ENCODE results near the gene TIMP4. TPM values are rescaled to one million over a fixed set of nuclear protein-coding genes. Genes with fewer than 3 reads are reported as not detected.
A peak's percentile ranks its signal among the peaks of the same experiment; 100 is the strongest.

TIMP4 gene
- total and polyA plus RNA-seq, 5 donors = 13.7 to 33.7 (median 18.6) TPM

DNA sequence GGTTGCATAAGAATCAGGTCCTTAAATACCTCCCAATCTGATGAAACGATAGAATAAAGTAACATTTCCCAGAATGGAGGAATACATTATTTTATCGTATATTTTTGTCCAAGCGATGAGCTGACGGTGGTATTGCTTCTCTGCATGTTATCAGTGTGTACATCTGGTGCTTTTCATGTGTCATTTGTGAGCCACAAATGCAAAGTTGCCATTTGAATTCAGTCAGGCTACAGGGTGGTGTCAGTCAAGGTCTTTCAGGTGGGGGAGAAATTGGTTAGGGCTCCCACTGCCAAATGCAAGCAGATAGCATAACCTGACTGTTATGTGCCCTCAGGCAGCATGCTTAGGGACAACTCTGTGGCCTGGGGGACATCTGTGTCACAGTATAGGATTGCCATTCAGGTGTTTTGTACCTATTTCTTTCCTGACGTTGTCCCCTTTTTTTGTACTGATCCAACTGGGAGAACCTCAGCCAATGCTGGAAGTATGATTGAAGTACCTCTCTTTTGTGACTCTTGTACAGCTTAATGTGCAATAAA lies 26.5 kb upstream of the TIMP4 start:
- Histone ChIP-seq H3K4me1 (ENCODE audit: control insufficient read depth, insufficient read depth, low read length) (peaks cover 8% of the 10 kb centered on the region), H3K9me3 (ENCODE audit: control insufficient read depth, low read length) (no peaks in the 10 kb centered on the region), H3K27ac (ENCODE audit: low read length) (no peak overlapping the region), H3K27me3 (ENCODE audit: control insufficient read depth, insufficient read depth) (no peaks in the 10 kb centered on the region), H3K4me3 (ENCODE audit: low read length) (no peak overlapping the region)
- intact Hi-C loops (cut with DNase I) = no loop called here
- ATAC-seq (no peak), DNase-seq (no peak)
- WGBS = 90% methylated on average over 5 of the region's 5 CpGs

DNA sequence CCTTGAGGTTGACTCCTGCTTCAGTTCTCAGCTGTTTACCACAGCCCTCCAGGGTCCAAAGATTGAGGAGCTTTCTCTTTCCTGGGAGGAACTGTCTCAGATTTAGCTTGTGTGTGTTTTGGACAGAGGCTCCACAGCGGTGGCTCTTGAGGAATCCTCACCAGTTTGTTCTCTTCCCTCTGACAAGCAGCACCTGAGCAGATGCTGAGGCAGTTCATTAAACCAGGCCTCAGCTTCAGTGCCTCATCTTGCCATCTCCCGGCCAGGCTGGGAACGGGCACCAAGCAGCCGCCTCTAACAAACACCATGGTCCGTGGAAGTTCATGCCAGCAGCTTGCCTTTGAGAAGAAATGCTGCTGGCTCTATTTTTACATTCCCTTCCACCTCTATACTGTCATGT lies 25.8 kb upstream of the TIMP4 start:
- no peak overlapping the region for H3K4me3 ChIP-seq (ENCODE audit: low read length)
- ATAC-seq = no peak
- no peaks in the 10 kb centered on the region for H3K9me3 ChIP-seq (ENCODE audit: control insufficient read depth, low read length)
- no peaks in the 10 kb centered on the region for H3K27me3 ChIP-seq (ENCODE audit: control insufficient read depth, insufficient read depth)
- intact Hi-C loops (cut with DNase I) = no loop called here
- 94% methylated on average over 5 of the region's 5 CpGs for WGBS
- peaks cover 11% of the 10 kb centered on the region for H3K4me1 ChIP-seq (ENCODE audit: control insufficient read depth, insufficient read depth, low read length)
- no peak overlapping the region for H3K27ac ChIP-seq (ENCODE audit: low read length)
- DNase-seq = no peak

DNA sequence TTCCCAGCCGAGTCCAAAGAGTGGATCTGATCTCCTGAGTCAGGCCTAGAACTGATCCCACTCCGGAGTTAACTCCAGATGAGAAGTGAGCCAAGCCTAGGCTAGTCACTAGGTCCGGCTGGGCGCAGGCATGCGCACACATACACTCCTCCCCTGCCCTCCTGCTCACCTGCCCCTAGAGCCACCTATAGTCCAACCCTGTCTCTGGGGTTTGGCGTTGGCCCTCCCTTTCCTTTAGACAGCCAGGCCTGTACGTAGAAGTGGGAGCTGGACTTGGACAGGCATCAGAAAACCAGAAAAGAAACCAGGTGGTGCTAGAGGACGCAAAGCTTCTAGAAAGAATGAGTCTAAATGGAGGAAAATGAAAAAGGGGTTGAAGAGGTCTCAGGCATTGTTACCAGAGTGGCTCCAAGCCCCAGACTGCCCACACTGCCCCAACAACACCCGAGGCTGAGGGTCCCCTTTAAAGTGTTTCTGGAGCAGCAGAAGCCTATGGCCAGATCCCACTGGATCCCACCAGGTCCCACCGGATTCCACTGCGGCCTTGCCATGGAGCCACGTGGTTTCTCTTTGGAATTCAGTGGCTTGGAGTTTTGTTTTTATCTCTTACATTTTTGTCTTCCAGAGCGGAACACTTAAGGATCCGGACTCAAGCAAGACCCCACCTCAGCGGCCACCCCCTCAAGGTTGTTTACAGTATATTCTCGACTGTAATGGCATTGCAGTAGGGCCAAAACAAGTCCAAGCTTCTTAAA lies 24.2 kb upstream of the TIMP4 start:
- intact Hi-C loops (cut with DNase I) = no loop called here
- no peak overlapping the region for H3K4me3 ChIP-seq (ENCODE audit: low read length)

DNA sequence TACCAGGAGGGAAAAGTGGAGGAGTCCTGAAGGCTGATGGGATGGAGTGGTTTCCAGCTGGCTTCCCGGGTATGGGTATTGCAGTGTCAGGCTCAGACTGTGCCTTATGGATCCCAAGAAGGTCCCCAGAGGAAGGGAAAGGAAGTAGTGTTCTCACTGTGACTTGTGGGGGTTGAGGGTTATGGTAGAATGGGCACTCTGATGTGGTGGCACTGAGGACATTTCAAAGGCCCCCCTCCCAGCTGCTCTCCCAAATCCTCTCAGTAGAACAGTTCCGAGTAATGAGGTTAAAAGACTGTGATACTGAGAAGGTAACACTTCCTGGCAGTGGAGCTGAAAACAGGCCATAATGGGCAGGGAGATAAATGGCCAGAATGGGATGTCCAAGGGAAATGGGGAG lies 23.1 kb upstream of the TIMP4 start:
- Histone ChIP-seq H3K27ac (ENCODE audit: low read length) (no peak overlapping the region), H3K27me3 (ENCODE audit: control insufficient read depth, insufficient read depth) (no peaks in the 10 kb centered on the region), H3K9me3 (ENCODE audit: control insufficient read depth, low read length) (no peaks in the 10 kb centered on the region), H3K4me3 (ENCODE audit: low read length) (no peak overlapping the region), H3K4me1 (ENCODE audit: control insufficient read depth, insufficient read depth, low read length) (peaks cover 10% of the 10 kb centered on the region)
- 87% methylated on average over 2 of the region's 2 CpGs for WGBS
- no peak for DNase-seq
- intact Hi-C loops (cut with DNase I) = no loop called here
- ATAC-seq = no peak

More for the DNA sequence above, 24.2 kb upstream of the TIMP4 start:
- ATAC-seq = no peak
- WGBS = 87% methylated on average over 16 of the region's 16 CpGs
- Histone ChIP-seq H3K9me3 (ENCODE audit: control insufficient read depth, low read length) (no peaks in the 10 kb centered on the region), H3K4me1 (ENCODE audit: control insufficient read depth, insufficient read depth, low read length) (peaks cover 12% of the 10 kb centered on the region), H3K27me3 (ENCODE audit: control insufficient read depth, insufficient read depth) (no peaks in the 10 kb centered on the region), H3K27ac (ENCODE audit: low read length) (no peak overlapping the region)
- no peak for DNase-seq

DNA sequence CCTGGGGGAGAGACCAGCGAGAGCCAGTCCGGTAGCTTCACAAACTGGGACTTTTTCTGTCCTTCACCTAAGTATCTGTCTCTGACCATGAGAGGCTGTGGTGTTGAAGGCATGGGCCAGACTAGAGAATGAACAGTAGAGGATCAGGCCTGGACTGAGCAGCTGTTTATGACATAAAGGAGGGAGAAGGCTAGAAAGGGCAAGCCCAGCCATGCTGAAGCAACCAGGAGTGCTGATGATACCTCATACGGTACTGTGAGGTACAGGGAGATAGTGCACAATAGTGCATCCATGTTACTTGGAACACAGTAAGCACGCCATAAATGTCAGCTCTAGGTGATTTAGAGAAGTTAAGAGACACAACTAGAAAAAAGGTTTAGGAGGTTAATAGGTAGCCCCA lies 22.6 kb upstream of the TIMP4 start:
- H3K27ac ChIP-seq (ENCODE audit: low read length) = no peak overlapping the region
- no peak overlapping the region for H3K4me3 ChIP-seq (ENCODE audit: low read length)
- intact Hi-C loops (cut with DNase I) = no loop called here
- DNase-seq (no peak), ATAC-seq (no peak)
- H3K9me3 ChIP-seq (ENCODE audit: control insufficient read depth, low read length) = no peaks in the 10 kb centered on the region
- H3K4me1 ChIP-seq (ENCODE audit: control insufficient read depth, insufficient read depth, low read length) = peaks cover 10% of the 10 kb centered on the region
- WGBS = 98% methylated on average over 4 of the region's 4 CpGs
- H3K27me3 ChIP-seq (ENCODE audit: control insufficient read depth, insufficient read depth) = no peaks in the 10 kb centered on the region

DNA sequence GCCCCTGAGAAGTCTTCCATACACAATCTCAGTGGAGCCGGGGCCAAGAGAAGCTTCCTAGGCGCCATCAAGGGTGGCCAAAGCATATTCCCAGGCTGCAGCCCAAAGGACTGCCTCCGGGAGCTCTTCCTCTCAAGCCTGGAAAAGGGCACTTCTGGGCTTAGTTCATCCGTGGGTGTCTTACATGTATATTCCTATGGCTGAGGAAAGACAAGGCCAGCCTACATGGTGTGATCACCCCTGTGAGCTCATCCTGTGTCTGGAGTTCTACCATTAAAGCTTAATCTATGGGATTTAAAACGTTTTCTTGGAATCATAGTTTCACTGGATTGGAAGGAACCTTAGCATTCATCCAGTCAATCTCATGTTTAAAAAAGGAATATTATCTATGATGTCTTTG lies 21.9 kb upstream of the TIMP4 start:
- no peak overlapping the region for H3K4me3 ChIP-seq (ENCODE audit: low read length)
- H3K4me1 ChIP-seq (ENCODE audit: control insufficient read depth, insufficient read depth, low read length) = peaks cover 13% of the 10 kb centered on the region
- H3K27me3 ChIP-seq (ENCODE audit: control insufficient read depth, insufficient read depth) = no peaks in the 10 kb centered on the region
- ATAC-seq (no peak), DNase-seq (no peak)
- H3K27ac ChIP-seq (ENCODE audit: low read length) = no peak overlapping the region
- intact Hi-C loops (cut with DNase I) = no loop called here
- 86% methylated on average over 5 of the region's 5 CpGs for WGBS
- no peaks in the 10 kb centered on the region for H3K9me3 ChIP-seq (ENCODE audit: control insufficient read depth, low read length)

DNA sequence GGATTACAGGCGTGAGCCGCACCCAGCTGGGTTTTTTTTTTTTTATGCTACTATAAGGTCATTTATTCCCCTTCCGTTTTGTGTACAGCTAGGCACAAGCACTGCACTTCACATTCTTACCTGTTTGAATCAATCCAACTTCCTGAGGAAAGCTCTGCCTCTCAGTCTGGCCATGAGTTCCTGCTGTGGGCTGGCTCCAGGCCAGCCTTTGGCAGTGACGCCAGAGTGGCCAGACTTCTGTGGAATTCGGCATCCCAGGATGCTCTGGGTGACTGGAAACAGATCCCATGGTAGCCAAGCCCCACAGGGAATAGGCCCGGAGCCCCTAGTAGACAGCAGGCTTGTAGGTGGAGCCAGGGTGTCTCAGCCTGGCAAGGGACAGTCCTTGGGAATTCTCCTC lies 21.5 kb upstream of the TIMP4 start:
- Histone ChIP-seq H3K4me1 (ENCODE audit: control insufficient read depth, insufficient read depth, low read length) (peaks cover 16% of the 10 kb centered on the region), H3K27me3 (ENCODE audit: control insufficient read depth, insufficient read depth) (no peaks in the 10 kb centered on the region), H3K27ac (ENCODE audit: low read length) (peak overlapping the region; percentile 7), H3K4me3 (ENCODE audit: low read length) (no peak overlapping the region), H3K9me3 (ENCODE audit: control insufficient read depth, low read length) (no peaks in the 10 kb centered on the region)
- peak; percentile 73 to 83 (median 81) for DNase-seq
- WGBS = 46% methylated on average over 6 of the region's 6 CpGs
- ATAC-seq = peak; percentile 33 to 43
- intact Hi-C loops (cut with DNase I) = no loop called here

DNA sequence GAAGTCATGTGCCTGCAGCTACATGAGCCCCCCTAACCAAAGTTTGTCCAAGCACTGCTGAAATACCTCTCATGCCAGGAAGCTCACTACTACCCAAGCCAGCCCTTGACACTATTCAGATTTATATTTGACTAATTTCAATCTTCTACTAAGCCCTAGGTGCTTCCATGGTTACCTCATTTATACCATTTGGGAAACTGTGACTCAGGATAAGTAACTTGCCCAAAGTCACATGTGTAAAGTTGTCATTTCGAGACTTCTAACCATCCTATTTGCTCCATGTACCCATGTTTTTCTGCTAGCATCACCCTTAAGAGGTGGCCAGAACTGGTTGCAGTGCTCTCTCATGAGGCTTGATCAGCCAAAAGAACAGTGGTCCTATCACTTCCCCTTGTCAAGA lies 20.7 kb upstream of the TIMP4 start:
- ATAC-seq (no peak), DNase-seq (no peak)
- no peak overlapping the region for H3K27ac ChIP-seq (ENCODE audit: low read length)
- peaks cover 16% of the 10 kb centered on the region for H3K4me1 ChIP-seq (ENCODE audit: control insufficient read depth, insufficient read depth, low read length)
- H3K4me3 ChIP-seq (ENCODE audit: low read length) = no peak overlapping the region
- 100% methylated on average over 1 of the region's 1 CpG for WGBS
- no peaks in the 10 kb centered on the region for H3K9me3 ChIP-seq (ENCODE audit: control insufficient read depth, low read length)
- intact Hi-C loops (cut with DNase I) = loop anchor here in 3 of 4 donors (5.0 kb wide), 2 partner anchors 42 to 298 kb away; no protein-coding TSS in a partner anchor
- no peaks in the 10 kb centered on the region for H3K27me3 ChIP-seq (ENCODE audit: control insufficient read depth, insufficient read depth)

DNA sequence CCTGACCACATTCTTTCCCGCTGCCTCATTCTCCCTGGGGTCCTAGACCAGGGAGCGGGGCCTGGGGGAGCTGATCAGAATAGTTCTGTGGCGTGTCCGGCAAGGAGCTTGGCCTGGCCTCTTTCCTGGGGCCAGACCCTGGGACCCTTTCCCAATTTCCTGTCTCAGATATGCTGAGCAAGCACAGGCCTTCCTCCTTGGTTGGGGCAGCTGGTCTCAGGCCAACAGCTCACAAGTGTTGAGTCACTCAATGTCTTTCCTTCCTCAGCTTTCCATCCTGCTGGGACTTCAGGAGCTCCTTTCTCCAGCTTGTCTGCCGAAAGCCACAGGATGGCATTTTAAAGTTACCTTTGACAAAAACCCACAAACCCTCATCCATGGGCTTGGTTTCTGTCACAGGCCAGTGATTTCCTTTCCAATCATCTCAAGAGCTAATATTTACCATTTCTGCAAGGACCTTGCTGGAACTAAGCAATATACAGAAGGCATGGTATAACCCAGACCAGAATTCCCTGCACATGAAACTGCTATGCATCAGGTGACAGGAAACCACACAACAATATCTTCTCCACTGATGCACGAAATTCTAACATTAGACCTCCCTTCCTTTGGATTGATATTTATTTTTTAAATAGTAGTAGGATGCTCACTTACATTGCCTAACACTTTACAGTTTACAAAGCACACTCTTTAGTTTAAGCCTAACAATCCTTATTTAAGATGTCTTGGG lies 19.5 kb upstream of the TIMP4 start:
- intact Hi-C loops (cut with DNase I) = loop anchor here in 3 of 4 donors (5.0 kb wide), 2 partner anchors 41 to 299 kb away; no protein-coding TSS in a partner anchor

DNA sequence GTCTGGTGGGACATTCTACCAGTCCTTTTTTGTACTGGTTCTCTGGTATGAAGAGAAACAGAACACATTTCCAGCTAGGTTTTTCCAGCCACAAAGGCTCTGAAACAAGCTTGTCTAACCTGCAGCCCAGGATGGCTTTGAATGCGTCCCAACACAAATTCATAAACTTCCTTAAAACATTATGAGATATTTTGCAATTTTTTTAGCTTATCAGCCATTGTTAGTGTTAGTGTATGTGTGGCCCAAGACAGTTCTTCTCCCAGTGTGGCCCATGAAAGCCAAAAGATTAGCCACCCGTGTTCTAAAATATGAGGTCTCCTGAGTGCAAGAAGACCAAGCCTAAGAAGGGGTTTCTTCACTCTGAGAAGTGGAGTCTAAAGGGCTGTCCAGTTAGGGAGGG lies 18.4 kb upstream of the TIMP4 start:
- H3K9me3 ChIP-seq (ENCODE audit: control insufficient read depth, low read length) = no peaks in the 10 kb centered on the region
- intact Hi-C loops (cut with DNase I) = loop anchor here (2.0 to 5.0 kb wide), 4 partner anchors 38 to 304 kb away; no protein-coding TSS in a partner anchor
- 63% methylated on average over 2 of the region's 2 CpGs for WGBS
- peaks cover 16% of the 10 kb centered on the region for H3K4me1 ChIP-seq (ENCODE audit: control insufficient read depth, insufficient read depth, low read length)
- peak in 1 of 2 donors; percentile 9 for ATAC-seq
- H3K27ac ChIP-seq (ENCODE audit: low read length) = peak overlapping the region; percentile 37
- no peak for DNase-seq
- H3K27me3 ChIP-seq (ENCODE audit: control insufficient read depth, insufficient read depth) = no peaks in the 10 kb centered on the region
- no peak overlapping the region for H3K4me3 ChIP-seq (ENCODE audit: low read length)

More for the DNA sequence above, 19.5 kb upstream of the TIMP4 start:
- Histone ChIP-seq H3K27ac (ENCODE audit: low read length) (peak overlapping the region; percentile 11), H3K27me3 (ENCODE audit: control insufficient read depth, insufficient read depth) (no peaks in the 10 kb centered on the region), H3K4me3 (ENCODE audit: low read length) (no peak overlapping the region), H3K4me1 (ENCODE audit: control insufficient read depth, insufficient read depth, low read length) (peaks cover 16% of the 10 kb centered on the region), H3K9me3 (ENCODE audit: control insufficient read depth, low read length) (no peaks in the 10 kb centered on the region)
- DNase-seq (peak; percentile 74 to 85 (median 79)), ATAC-seq (peak; percentile 42 to 51)
- WGBS = 50% methylated on average over 6 of the region's 6 CpGs

Measured in right cardiac atrium (tissue), 5 donors.